NCI-H187 (cell line): Measurements from ENCODE around the gene CFB.
"Not testable (repeated sequence)": the region's sequence is repeated elsewhere in the genome, so short reads cannot be mapped to it uniquely, and the experiment has no call there.

Experiments
- DNase-seq, 2 experiments: peaks; one replicate each; lab custom pipeline; 2025; lab: John Stamatoyannopoulos, UW

CFB gene

DNA sequence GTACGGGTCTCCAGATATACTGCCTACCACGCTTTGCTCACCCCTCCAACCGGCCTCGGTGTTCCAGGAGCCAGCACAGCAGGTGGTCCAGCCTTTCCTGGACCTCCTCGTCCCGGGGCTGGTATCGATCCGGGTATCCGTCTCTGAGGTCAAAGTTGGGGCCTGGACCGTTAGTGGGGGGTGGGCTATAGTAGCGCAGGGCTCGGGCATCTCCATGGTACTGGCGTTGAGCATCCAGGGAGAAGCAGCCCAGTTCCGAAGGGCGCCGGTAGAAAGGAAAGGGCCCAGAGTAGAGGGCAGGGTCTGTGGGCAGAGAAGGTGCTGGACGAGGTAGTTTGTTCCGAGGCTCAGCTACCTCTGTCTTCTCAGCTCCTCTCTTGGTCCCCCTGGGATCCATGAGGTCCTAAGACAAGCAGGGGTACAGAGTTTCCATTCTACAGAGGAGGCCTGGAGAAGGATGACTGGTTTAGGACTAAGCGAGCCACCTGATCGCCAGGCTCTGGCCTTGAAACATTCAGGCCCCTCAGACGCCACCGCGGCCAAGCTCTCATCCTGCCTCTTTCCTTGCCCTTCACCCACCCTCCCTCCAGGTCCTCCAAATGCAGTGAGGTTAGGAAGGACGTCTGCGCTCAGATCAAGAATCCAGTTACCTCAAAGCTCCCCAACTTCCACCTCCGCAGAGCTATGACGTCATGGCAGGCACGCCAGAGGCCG lies 25.5 kb downstream of the CFB start:
- DNase-seq = no peak

DNA sequence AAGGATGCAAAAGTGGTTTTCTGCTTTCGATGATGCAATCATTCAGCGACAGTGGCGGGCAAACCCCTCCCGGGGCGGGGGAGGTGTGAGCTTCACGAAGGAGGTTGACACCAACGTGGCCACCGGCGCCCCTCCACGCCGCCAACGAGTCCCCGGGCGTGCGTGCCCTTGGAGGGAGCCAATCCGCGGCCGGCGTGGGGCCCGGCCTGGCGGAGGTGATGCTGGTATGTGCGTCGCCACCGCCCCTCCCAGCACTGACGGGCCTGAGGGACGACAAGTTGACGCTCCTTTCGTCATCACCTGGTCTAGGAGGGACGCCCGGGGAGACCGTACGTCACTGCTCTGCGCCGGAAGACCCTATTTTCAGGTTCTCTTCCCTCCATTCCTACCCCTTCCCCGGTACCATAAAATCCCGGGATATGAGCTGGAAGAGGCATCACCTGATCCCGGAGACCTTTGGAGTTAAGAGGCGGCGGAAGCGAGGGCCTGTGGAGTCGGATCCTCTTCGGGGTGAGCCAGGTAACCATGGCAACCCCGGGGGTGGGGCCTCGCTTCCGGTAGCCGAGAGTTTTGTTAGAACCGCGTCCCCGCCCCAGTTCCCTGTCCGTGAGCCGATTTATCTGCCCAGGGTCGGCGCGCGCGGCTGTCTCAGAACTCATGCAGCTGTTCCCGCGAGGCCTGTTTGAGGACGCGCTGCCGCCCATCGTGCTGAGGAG lies 26.3 kb downstream of the CFB start, which contains the start of gene DXO:
Gene DXO, minus strand, starts transcription at position 146 of the 716 bp plus-strand sequence. CDS start 463 bp downstream, outside the sequence.
- DNase-seq = peak; percentile 94 to 97

DNA sequence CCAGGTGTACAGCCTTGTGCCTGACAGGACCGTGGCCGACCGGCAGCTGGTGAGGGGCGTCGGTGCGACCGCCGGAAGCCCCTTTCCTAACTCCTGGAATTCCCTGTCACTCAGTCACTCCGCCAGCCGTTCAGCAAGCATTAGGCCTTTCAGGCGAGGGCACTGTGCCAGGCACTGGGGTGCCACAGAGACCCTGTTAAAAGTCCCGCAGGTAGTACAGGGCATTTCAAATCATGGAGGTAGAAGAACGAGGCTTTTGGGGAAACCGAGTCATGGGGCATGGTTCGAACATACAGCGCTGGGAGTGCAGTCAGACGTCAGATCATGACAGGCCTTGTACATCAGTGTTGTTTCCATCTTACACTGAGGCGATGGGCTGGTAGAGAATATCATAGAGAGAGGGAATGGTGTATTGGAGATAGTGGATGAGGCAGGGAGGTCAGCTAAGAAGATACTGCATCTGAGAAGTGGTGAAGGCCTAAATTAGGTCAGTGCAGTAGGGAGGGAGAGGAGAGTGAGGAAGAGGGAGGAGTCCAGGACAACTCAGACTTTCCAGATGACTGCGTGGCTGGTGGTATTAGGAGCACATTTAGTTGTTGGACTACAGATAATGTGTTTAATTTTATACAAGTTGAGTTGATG lies 26.9 kb downstream of the CFB start:
- DNase-seq = no peak

DNA sequence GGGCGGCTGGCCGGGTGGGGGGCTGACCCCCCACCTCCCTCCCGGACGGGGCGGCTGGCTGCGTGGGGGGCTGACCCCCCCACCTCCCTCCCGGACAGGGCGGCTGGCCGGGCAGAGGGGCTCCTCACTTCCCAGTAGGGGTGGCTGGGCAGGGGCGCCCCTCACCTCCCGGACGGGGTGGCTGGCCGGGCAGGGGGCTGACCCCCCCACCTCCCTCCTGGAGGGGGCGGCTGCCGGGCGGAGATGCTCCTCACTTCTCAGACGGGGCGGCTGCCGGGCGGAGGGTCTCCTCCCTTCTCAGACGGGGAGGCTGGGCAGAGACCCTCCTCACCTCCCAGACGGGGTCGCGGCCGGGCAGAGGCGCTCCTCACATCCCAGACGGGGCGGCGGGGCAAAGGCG lies 30.2 kb downstream of the CFB start:
- DNase-seq = not testable (repeated sequence)

DNA sequence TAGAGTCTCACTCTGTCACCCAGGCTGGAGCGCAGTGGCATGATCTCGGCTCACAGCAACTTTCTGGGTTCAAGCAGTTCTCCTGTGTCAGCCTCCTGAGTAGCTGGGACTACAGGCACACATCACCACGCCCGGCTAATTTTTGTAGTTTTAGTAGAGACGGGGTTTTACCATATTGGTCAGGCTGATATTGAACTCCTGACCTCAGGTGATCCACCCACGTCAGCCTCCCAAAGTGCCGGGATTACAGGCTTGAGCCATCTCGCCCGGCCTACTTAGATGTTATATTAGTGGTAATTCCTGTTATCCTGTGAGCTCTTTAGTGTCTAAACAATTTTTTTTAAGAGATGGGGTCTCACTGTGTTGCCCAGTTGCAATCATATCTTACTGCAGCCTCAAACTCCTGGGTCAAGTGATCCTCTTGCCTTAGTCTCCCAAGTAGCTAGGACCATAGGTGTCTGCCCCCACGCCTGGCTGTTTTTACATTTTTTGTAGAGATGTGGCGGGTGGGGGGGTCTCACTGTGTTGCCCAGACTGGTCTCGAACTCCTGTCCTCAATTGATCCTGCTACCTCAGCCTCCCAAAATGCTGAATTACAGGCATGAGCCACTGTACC lies 32.0 kb downstream of the CFB start:
- no peak for DNase-seq

- DNase-seq = no peak
Measured at GRCh38 chr6:31978831-31979230, 32.9 kb downstream of the CFB start.

DNA sequence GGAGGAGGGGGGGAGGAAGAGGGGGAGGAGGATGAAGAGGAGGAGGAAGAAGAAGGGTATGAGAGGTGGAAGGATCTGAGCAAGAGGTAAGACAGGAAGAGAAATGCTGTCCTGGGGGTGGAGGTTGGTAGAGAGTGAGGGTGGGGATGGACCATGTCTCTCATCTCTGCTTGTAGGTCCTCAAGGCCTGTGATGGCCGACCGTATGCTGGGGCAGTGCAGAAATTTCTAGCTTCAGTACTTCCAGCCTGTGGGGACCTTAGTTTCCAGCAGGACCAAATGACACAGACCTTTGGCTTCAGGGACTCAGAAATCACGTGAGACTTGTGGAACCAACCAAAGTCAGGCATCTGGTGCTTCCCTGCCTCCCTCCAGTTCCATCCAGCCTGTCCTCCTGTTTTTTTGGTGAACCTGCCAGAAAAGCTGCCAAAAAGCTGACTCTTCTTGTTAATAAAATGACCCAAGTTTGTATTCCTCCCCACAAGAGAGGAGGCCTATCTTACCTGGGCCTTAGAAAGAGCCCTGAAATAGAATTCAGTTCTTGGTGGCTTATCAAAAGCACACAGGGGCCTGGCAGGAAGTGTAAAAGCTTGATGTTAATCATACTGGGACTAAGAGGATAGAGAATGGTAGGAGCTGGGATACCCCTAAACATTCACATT lies 33.5 kb downstream of the CFB start:
- DNase-seq = no peak

GRCh38 chr6:31980195-31980876 lies 34.4 kb downstream of the CFB start:
- DNase-seq = not testable (repeated sequence)

- DNase-seq = not testable (repeated sequence)
Measured at GRCh38 chr6:31980998-31981397, 35.1 kb downstream of the CFB start.

GRCh38 chr6:31981744-31982143 lies 35.8 kb downstream of the CFB start, which contains the start of gene C4A:
TSS of gene C4A (plus strand) at chr6:31982057. CDS start at chr6:31982108, 51 bp downstream.
- not testable (repeated sequence) for DNase-seq

DNA sequence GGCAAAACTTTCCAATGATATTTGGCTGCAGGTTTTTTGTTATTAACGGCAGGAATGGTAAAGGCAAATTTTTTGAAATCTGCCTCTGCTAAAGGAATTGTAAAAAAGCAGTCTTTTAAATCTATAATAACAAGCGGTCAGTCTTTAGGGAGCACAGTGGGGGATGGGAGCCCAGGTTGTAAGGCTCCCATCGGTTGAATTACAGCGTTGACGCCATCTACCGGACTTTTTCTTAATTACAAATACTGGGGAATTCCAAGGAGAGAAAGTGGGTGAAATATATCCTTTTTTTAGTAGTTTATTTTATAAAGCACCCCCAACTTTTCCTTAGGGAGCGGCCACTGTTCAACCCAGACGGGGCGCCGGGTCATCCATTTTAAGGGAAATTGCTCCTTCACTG lies 43.5 kb downstream of the CFB start:
- DNase-seq = not testable (repeated sequence)

- not testable (repeated sequence) for DNase-seq
Measured at GRCh38 chr6:31994421-31994820, 48.5 kb downstream of the CFB start.

DNA sequence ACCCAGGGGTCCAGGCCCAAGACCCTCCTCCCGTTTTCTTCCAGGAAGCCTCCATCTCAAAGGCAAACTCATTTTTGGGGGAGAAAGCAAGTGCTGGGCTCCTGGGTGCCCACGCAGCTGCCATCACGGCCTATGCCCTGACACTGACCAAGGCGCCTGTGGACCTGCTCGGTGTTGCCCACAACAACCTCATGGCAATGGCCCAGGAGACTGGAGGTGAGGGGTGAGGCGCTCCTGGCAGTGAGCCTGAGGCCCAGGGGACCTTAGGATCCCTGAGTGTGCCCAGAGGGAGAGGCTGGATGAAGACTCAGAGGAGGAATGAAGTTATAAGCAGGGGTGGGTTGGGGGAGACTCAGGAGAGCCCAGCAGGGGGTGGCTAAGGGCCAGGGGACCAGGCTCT lies 50.5 kb downstream of the CFB start:
- DNase-seq = not testable (repeated sequence)
